Measurements from ENCODE around the gene MPND.
A peak's percentile ranks its signal among the peaks of the same experiment; 100 is the strongest.

Gene MPND

GRCh38 chr19:4365791-4366665 is 22.7 kb downstream of the MPND start:
- no peak for DNase-seq (ENCODE audit: low read depth in 2 of 2, low spot score in 1 of 2)

GRCh38 chr19:4366666-4367335 is 23.4 kb downstream of the MPND start:
- no peak for DNase-seq (ENCODE audit: low read depth in 2 of 2, low spot score in 1 of 2)

- no peak for DNase-seq (ENCODE audit: low read depth in 2 of 2, low spot score in 1 of 2)
Observed at GRCh38 chr19:4367336-4367723, 24.0 kb downstream of the MPND start.

- no peak for DNase-seq (ENCODE audit: low read depth in 2 of 2, low spot score in 1 of 2)
Observed at GRCh38 chr19:4367781-4368127, 24.4 kb downstream of the MPND start.

- DNase-seq (ENCODE audit: low read depth in 2 of 2, low spot score in 1 of 2): no peak
Observed at GRCh38 chr19:4368128-4368820, 24.9 kb downstream of the MPND start.

GRCh38 chr19:4369109-4369887 is 25.9 kb downstream of the MPND start:
- DNase-seq (ENCODE audit: low read depth in 2 of 2, low spot score in 1 of 2): peak; percentile 24 to 35

GRCh38 chr19:4369888-4370260 is 26.5 kb downstream of the MPND start:
- peak; percentile 49 to 63 for DNase-seq (ENCODE audit: low read depth in 2 of 2, low spot score in 1 of 2)

- no peak for DNase-seq (ENCODE audit: low read depth in 2 of 2, low spot score in 1 of 2)
Observed at GRCh38 chr19:4370418-4371041, 27.2 kb downstream of the MPND start.

- no peak for DNase-seq (ENCODE audit: low read depth in 2 of 2, low spot score in 1 of 2)
Observed at GRCh38 chr19:4371247-4372164, 28.1 kb downstream of the MPND start.

GRCh38 chr19:4372165-4373012 is 29.0 kb downstream of the MPND start:
- no peak for DNase-seq (ENCODE audit: low read depth in 2 of 2, low spot score in 1 of 2)

GRCh38 chr19:4373013-4373367 is 29.6 kb downstream of the MPND start:
- DNase-seq (ENCODE audit: low read depth in 2 of 2, low spot score in 1 of 2): no peak

- no peak for DNase-seq (ENCODE audit: low read depth in 2 of 2, low spot score in 1 of 2)
Observed at GRCh38 chr19:4373601-4374497, 30.5 kb downstream of the MPND start.

- DNase-seq (ENCODE audit: low read depth in 2 of 2, low spot score in 1 of 2): no peak
Observed at GRCh38 chr19:4374498-4375163, 31.3 kb downstream of the MPND start.

- DNase-seq (ENCODE audit: low read depth in 2 of 2, low spot score in 1 of 2): no peak
Observed at GRCh38 chr19:4375164-4376027, 32.0 kb downstream of the MPND start.

GRCh38 chr19:4376028-4376670 is 32.8 kb downstream of the MPND start:
- no peak for DNase-seq (ENCODE audit: low read depth in 2 of 2, low spot score in 1 of 2)

- DNase-seq (ENCODE audit: low read depth in 2 of 2, low spot score in 1 of 2): no peak
Observed at GRCh38 chr19:4376671-4376990, 33.3 kb downstream of the MPND start.

Measured in stimulated activated CD8-positive, alpha-beta memory T cell treated with anti-CD3 and anti-CD28 coated beads, Interleukin-4, amount 100 ng/mL, for 4 hours (primary cell).